Stomach (tissue), 9 donors: Measurements from ENCODE around the gene SHISAL1. TPM values are rescaled to one million over a fixed set of nuclear protein-coding genes. Genes with fewer than 3 reads are reported as not detected.

ENCODE experiments used
- DNase-seq, 2 donors: peaks; one replicate each; pipeline versions ENCODE4 v3.0.0 to v3.0.0-alpha.2; 2013 to 2019
- H3K27ac ChIP-seq, 5 donors: fragments of 200-600 bp in 4 of 5; sonication (generic) in 4 of 5; one replicate each; pipeline ENCODE4 v1.5.1; 2013 to 2019; ENCODE audit warnings: mild to moderate bottlenecking in 1 of 5, moderate library complexity in 1 of 5
- H3K27me3 ChIP-seq, 3 donors: fragments of 200-600 bp; sonication (generic); one replicate each; pipeline ENCODE4 v1.5.1; 2017 to 2019; ENCODE audit warnings: mixed run types in 1 of 3
- H3K36me3 ChIP-seq, 4 donors: fragments of 200-600 bp; sonication (generic); 1 replicate in 3 of 4; 2 replicates in 1 of 4; pipeline ENCODE4 v1.5.1; 2016 to 2019
- H3K4me1 ChIP-seq, 4 donors: fragments of 200-600 bp; sonication (generic); one replicate each; pipeline ENCODE4 v1.5.1; 2016 to 2019
- H3K4me3 ChIP-seq, 4 donors: fragments of 200-600 bp; sonication (generic) in 3 of 4; one replicate each; pipeline ENCODE4 v1.5.1; 2016 to 2019; ENCODE audit warnings: mild to moderate bottlenecking in 1 of 4
- H3K9me3 ChIP-seq, 4 donors: fragments of 200-600 bp; sonication (generic); one replicate each; pipeline ENCODE4 v1.5.1; 2016 to 2019
- CTCF ChIP-seq, 7 experiments: fragments of 450-650 bp in 4 of 7; fragments of 200-600 bp in 3 of 7; sonication (generic) in 3 of 7; IDR thresholded peaks; one replicate each; pipeline ENCODE4 v1.5.1; 2016 to 2019; ENCODE audit warnings: antibody characterized with exemption in 7 of 7, control low read depth in 2 of 7, mild to moderate bottlenecking in 1 of 7
- EP300 ChIP-seq: sonication (generic); formaldehyde crosslinking; IDR thresholded peaks from one replicate; pipeline ENCODE4 v1.6.1; 2017; ENCODE audit warnings: antibody characterized with exemption
- POLR2A ChIP-seq, 4 donors: fragments of 450-650 bp; IDR thresholded peaks; one replicate each; pipeline ENCODE4 v1.6.1; 2016; ENCODE audit warnings: antibody characterized with exemption in 4 of 4, control low read depth in 2 of 4, mild to moderate bottlenecking in 1 of 4, moderate library complexity in 1 of 4
- POLR2AphosphoS5 ChIP-seq, 3 donors: sonication (generic); formaldehyde crosslinking; IDR thresholded peaks; one replicate each; pipeline ENCODE4 v1.6.1; 2016; ENCODE audit warnings: antibody characterized with exemption in 3 of 3
- WGBS, 5 donors: extraction: QIAGEN DNeasy Blood & Tissue Kit in 3 of 5; methylation state at CpG; one replicate each; pipeline versions ENCODE4 v1.1.5 to v1.1.7; 2013 to 2018; 5-methylcytosine and 5-hydroxymethylcytosine counted together
- intact Hi-C: fragments of 100-400 bp; cut with DNase I; formaldehyde crosslinking; loops from one replicate; pipeline ENCODE4 v1.15.1; 2023; ENCODE audit warnings: low total_unique reads
- polyA plus RNA-seq, 3 donors: library from polyadenylated mRNA; stranded (reverse); fragments of 200-250 nt; gene quantifications; one replicate each; pipeline ENCODE4 v1.2.3, GENCODE V29; 2013
- total RNA-seq, 5 donors: library from RNA; depleted of rRNA; stranded (reverse); fragments of >200 nt; gene quantifications; one replicate each; pipeline versions ENCODE4 v1.1.0 to v1.2.3, GENCODE V29; 2014 to 2016
- donor health status: healthy with polysubstance abuse.
- donor health status: Bipolar disorder and iron deficiency.
- donor health status: healthy.

The SHISAL1 gene
- total and polyA plus RNA-seq, 8 donors, result 0.43 to 19.3 (median 1.2) TPM

- 68 to 90% (median 85%) methylated on average over 2 of the region's 2 CpGs for WGBS, 5 donors
- no peaks in the 10 kb centered on the region for H3K4me1 ChIP-seq
- no peak overlapping the region for H3K27ac ChIP-seq
- peaks cover 0 to 24% (median 0%) of the 10 kb centered on the region in 4 donors for H3K36me3 ChIP-seq
- no peak overlapping the region for H3K4me3 ChIP-seq
- H3K9me3 ChIP-seq, result no peaks in the 10 kb centered on the region
- no peak for DNase-seq
- peaks cover 0 to 47% (median 6%) of the 10 kb centered on the region in 3 donors for H3K27me3 ChIP-seq
- TF ChIP-seq EP300 (no peak), POLR2A (IDR thresholded peaks at IDR 0.05) (no peak), CTCF (IDR thresholded peaks at IDR 0.05) (no peak), POLR2AphosphoS5 (IDR thresholded peaks at IDR 0.05) (no peak)
- intact Hi-C loops, result no loop called here
Observed at GRCh38 chr22:44199164-44199563, 113.6 kb downstream of the SHISAL1 start.

GRCh38 chr22:44197271-44197670 is 115.5 kb downstream of the SHISAL1 start:
- Histone ChIP-seq H3K27ac (no peak overlapping the region), H3K9me3 (no peaks in the 10 kb centered on the region), H3K4me3 (no peak overlapping the region), H3K36me3 (peaks cover 0 to 24% (median 0%) of the 10 kb centered on the region in 4 donors), H3K27me3 (peaks cover 0 to 47% (median 6%) of the 10 kb centered on the region in 3 donors), H3K4me1 (no peaks in the 10 kb centered on the region)
- intact Hi-C loops, result no loop called here
- TF ChIP-seq POLR2A (IDR thresholded peaks at IDR 0.05) (no peak), POLR2AphosphoS5 (IDR thresholded peaks at IDR 0.05) (no peak), EP300 (no peak), CTCF (IDR thresholded peaks at IDR 0.05) (no peak)
- 83 to 100% (median 89%) methylated on average over 2 of the region's 2 CpGs for WGBS, 5 donors
- no peak for DNase-seq

- DNase-seq, result no peak
- intact Hi-C loops, result no loop called here
Observed at GRCh38 chr22:44196731-44197131, 116.0 kb downstream of the SHISAL1 start.

GRCh38 chr22:44196241-44196640 is 116.5 kb downstream of the SHISAL1 start:
- Histone ChIP-seq H3K27ac (no peak overlapping the region), H3K4me3 (no peak overlapping the region), H3K9me3 (no peaks in the 10 kb centered on the region), H3K36me3 (peaks cover 0 to 18% (median 0%) of the 10 kb centered on the region in 4 donors), H3K27me3 (peaks cover 0 to 38% (median 6%) of the 10 kb centered on the region in 3 donors), H3K4me1 (no peaks in the 10 kb centered on the region)
- 48 to 58% (median 55%) methylated on average over 4 to 9 of the region's 9 CpGs for WGBS, 5 donors
- no peak for TF ChIP-seq EP300
- TF ChIP-seq POLR2AphosphoS5 (IDR thresholded peaks at IDR 0.05), result no peak
- TF ChIP-seq CTCF (IDR thresholded peaks at IDR 0.05), result no peak
- TF ChIP-seq POLR2A (IDR thresholded peaks at IDR 0.05), result no peak
- intact Hi-C loops, result no loop called here
- DNase-seq, result no peak

More at GRCh38 chr22:44196731-44197131, 116.0 kb downstream of the SHISAL1 start:
- H3K27ac ChIP-seq, result no peak overlapping the region
- peaks cover 0 to 43% (median 6%) of the 10 kb centered on the region in 3 donors for H3K27me3 ChIP-seq
- no peaks in the 10 kb centered on the region for H3K9me3 ChIP-seq
- no peak overlapping the region for H3K4me3 ChIP-seq
- WGBS, 5 donors, result 74 to 80% (median 78%) methylated on average over 9 to 10 of the region's 10 CpGs
- peaks cover 0 to 23% (median 0%) of the 10 kb centered on the region in 4 donors for H3K36me3 ChIP-seq
- H3K4me1 ChIP-seq, result no peaks in the 10 kb centered on the region
- TF ChIP-seq POLR2A (IDR thresholded peaks at IDR 0.05) (no peak), CTCF (IDR thresholded peaks at IDR 0.05) (no peak), EP300 (no peak), POLR2AphosphoS5 (IDR thresholded peaks at IDR 0.05) (no peak)
